ENCODE data around the gene TRAPPC6A. TPM values are rescaled to one million over a fixed set of nuclear protein-coding genes. Genes with fewer than 3 reads are reported as not detected.

TRAPPC6A gene
- total and polyA plus RNA-seq, 2 of the 13 experiments (the other 11 are each of a cell fraction or from before 2014, with no cell fraction given), result 6.5 to 21.0 TPM

GRCh38 chr19:45130888-45131615 lies 47.0 kb downstream of the TRAPPC6A start (continued):
- TF ChIP-seq HOMEZ (CRISPR knock-in tag; IDR thresholded peaks at IDR 0.05; ENCODE audit: low read depth) (no peak), MAFK (conservative IDR thresholded peaks at IDR 0.05 in 1 of 2, IDR thresholded peaks at IDR 0.05 in 1 of 2; ENCODE audit: low read length in 2 of 2) (no peak), HNRNPK (IDR thresholded peaks at IDR 0.05; ENCODE audit: low read depth, low read length, poor library complexity, severe bottlenecking) (no peak), ZNF337 (CRISPR knock-in tag; IDR thresholded peaks at IDR 0.05; ENCODE audit: borderline replicate concordance, low read depth) (no peak), ZNF713 (CRISPR knock-in tag; IDR thresholded peaks at IDR 0.05) (no peak), MLLT10 (CRISPR knock-in tag; IDR thresholded peaks at IDR 0.05) (no peak), PITX1 (CRISPR knock-in tag; IDR thresholded peaks at IDR 0.05) (no peak), ELF4 (CRISPR knock-in tag; IDR thresholded peaks at IDR 0.05; ENCODE audit: borderline replicate concordance) (no peak), PRPF4 (IDR thresholded peaks at IDR 0.05; ENCODE audit: low read depth, low read length, poor library complexity, severe bottlenecking) (no peak), ZFX (CRISPR knock-in tag; IDR thresholded peaks at IDR 0.05; ENCODE audit: low read depth) (peak; percentile 58; the same call in 1 of the 2 replicates), MLX (CRISPR knock-in tag; IDR thresholded peaks at IDR 0.05) (no peak), PPARG (CRISPR knock-in tag; conservative IDR thresholded peaks at IDR 0.05) (no peak), CSRNP2 (CRISPR knock-in tag; conservative IDR thresholded peaks at IDR 0.05; ENCODE audit: low read depth) (no peak), BATF2 (CRISPR knock-in tag; IDR thresholded peaks at IDR 0.05) (no peak), ATF3 (CRISPR knock-in tag; IDR thresholded peaks at IDR 0.05) (peak; percentile 13; the same call in 1 of the 2 replicates), ZNF772 (CRISPR knock-in tag; IDR thresholded peaks at IDR 0.05) (no peak; the same call in 1 of the 2 replicates), KMT2A (CRISPR knock-in tag; IDR thresholded peaks at IDR 0.05) (0 out of 2 replicates have a peak, but pooled peaks have one; percentile 35), ZNF512B (CRISPR knock-in tag; IDR thresholded peaks at IDR 0.05; ENCODE audit: borderline replicate concordance) (no peak), ASH2L (IDR thresholded peaks at IDR 0.05; ENCODE audit: insufficient read length, low read depth, low read length) (no peak), ZNF737 (CRISPR knock-in tag; IDR thresholded peaks at IDR 0.05; ENCODE audit: borderline replicate concordance) (no peak)

All from HepG2 (cell line).